Activated CD8-positive, alpha-beta T cell treated with anti-CD3 and anti-CD28 coated beads, Interleukin-2, amount 10 ng/mL, durations not matched to agents 7 days and 5 days (primary cell): ENCODE measurements around the gene HOXC10. TPM values are rescaled to one million over a fixed set of nuclear protein-coding genes. Genes with fewer than 3 reads are reported as not detected.

Experiments used
- ATAC-seq: fragments of 150-1000 bp; cut with Tn5 transposase; one replicate; pipeline ENCODE4 v1.10.0; 2021; ENCODE audit warnings: moderate library complexity
- CTCF ChIA-PET: fragments of 350-600 bp; sonication (Branson Sonifier 250); formaldehyde crosslinking; loops from one replicate; lab custom pipeline; 2021; ENCODE audit warnings: antibody characterized with exemption; lab: Charles Lee
- POLR2A ChIA-PET: fragments of 350-600 bp; sonication (Branson Sonifier 250); formaldehyde crosslinking; loops from one replicate; lab custom pipeline; 2021; ENCODE audit warnings: antibody characterized with exemption; lab: Charles Lee
- DNase-seq: peaks from one replicate; pipeline ENCODE4 v3.0.0-alpha.2; 2020
- H3K27ac Mint-ChIP-seq: one replicate; pipeline ENCODE4 v1.8.0; 2021; ENCODE audit warnings: mild to moderate bottlenecking, mixed read lengths
- H3K27me3 Mint-ChIP-seq: one replicate; pipeline ENCODE4 v1.8.0; 2021; ENCODE audit warnings: low read depth, mixed read lengths
- H3K36me3 Mint-ChIP-seq: one replicate; pipeline ENCODE4 v1.8.0; 2021; ENCODE audit warnings: low read depth, mixed read lengths
- H3K4me1 Mint-ChIP-seq: one replicate; pipeline ENCODE4 v1.8.0; 2021; ENCODE audit warnings: low read depth, mixed read lengths
- H3K4me3 Mint-ChIP-seq: one replicate; pipeline ENCODE4 v1.8.0; 2021; ENCODE audit warnings: mild to moderate bottlenecking, mixed read lengths
- H3K9me3 Mint-ChIP-seq: one replicate; pipeline ENCODE4 v1.8.0; 2022; ENCODE audit warnings: mixed read lengths; ENCODE audit not compliant: insufficient read depth
- microRNA-seq: library from miRNA; unstranded; fragments of <30 nt; microRNA quantifications from one replicate; pipeline ENCODE4 v1.2.0, GENCODE V29; 2022
- total RNA-seq, 2 experiments: library from RNA; stranded (reverse); gene quantifications; one replicate each; pipeline ENCODE4 v1.2.3, GENCODE V29; 2021

Gene HOXC10
- total RNA-seq, 2 experiments from 2014 or later = not detected

- Mint-ChIP-seq H3K36me3 (no peaks in the 10 kb centered on the region), H3K9me3 (no peaks in the 10 kb centered on the region), H3K4me1 (peaks cover 17% of the 10 kb centered on the region), H3K27me3 (peaks cover 82% of the 10 kb centered on the region), H3K4me3 (no peak overlapping the region), H3K27ac (no peak overlapping the region)
- no peak for ATAC-seq
- DNase-seq = no peak
- ChIA-PET POLR2A (no interaction called here), CTCF (interaction anchor here (2.4 to 2.8 kb wide), 2 partner anchors 8 to 175 kb away, joined by 6 to 8 read pairs; no protein-coding TSS in a partner anchor)
These were observed 54.6 kb downstream of the HOXC10 start for GRCh38 chr12:54039417-54040147.

Small RNA genes within 50 kb of the gene (microRNA-seq; reads per million reads assigned to microRNA genes)
- gene MIR196A2 = 6.9 reads per million, percentile 13 among the genes with 10 or more reads in this experiment
- not detected for gene MIR615

Other genes starting within 250 kb of the HOXC10 start
- gene CISTR, start 233.2 kb upstream of the HOXC10 start, total RNA-seq = not detected
- not detected for gene HOXC13, start 46.3 kb upstream of the HOXC10 start, total RNA-seq
- gene HOXC12, start 30.2 kb upstream of the HOXC10 start, total RNA-seq = not detected
- not detected for gene HOXC11, start 12.0 kb upstream of the HOXC10 start, total RNA-seq
- gene HOTAIR, start 10.2 kb upstream of the HOXC10 start, total RNA-seq = not detected
- gene HOXC9, start 15.0 kb downstream of the HOXC10 start, total RNA-seq = not detected
- gene HOXC8, start 23.8 kb downstream of the HOXC10 start, total RNA-seq = not detected
- not detected for gene HOXC6, start 43.3 kb downstream of the HOXC10 start, total RNA-seq
- not detected for gene HOXC5, start 47.9 kb downstream of the HOXC10 start, total RNA-seq
- 1 to 10 TPM; 1.1 to 1.3 TPM for gene HOXC4, start 68.7 kb downstream of the HOXC10 start, total RNA-seq
- 10 to 100 TPM; 21.5 to 22.8 TPM for gene SMUG1, start 203.8 kb downstream of the HOXC10 start, total RNA-seq